HepG2 (cell line): ENCODE data around the gene SERTAD3. TPM values are rescaled to one million over a fixed set of nuclear protein-coding genes. Genes with fewer than 3 reads are reported as not detected.

Experiments
- CEBPB ChIP-seq: IDR thresholded peaks from 2 replicates; pipeline ENCODE4 v1.6.1; 2011; ENCODE audit warnings: low read depth, low read length, improper control_type of control experiment, borderline replicate concordance
- HNRNPK ChIP-seq: fragments of 200-400 bp; formaldehyde crosslinking; IDR thresholded peaks from 2 replicates; pipeline ENCODE4 v1.6.1; 2018; ENCODE audit warnings: low read length, low read depth, moderate library complexity, mild to moderate bottlenecking; ENCODE audit not compliant: poor library complexity, severe bottlenecking
- MIXL1 ChIP-seq: IDR thresholded peaks from 2 replicates; pipeline ENCODE4 v1.6.1; 2016
- PHF21A ChIP-seq: sonication (generic); formaldehyde crosslinking; IDR thresholded peaks from 2 replicates; pipeline ENCODE4 v1.5.0; 2020; ENCODE audit warnings: mild to moderate bottlenecking, missing genetic modification reagents
- POLR2A ChIP-seq, 2 experiments: IDR thresholded peaks; 2 replicates each; pipeline ENCODE4 v1.6.1; 2011; ENCODE audit warnings: low read depth in 2 of 2, low read length in 2 of 2, mild to moderate bottlenecking in 1 of 2, moderate library complexity in 1 of 2; ENCODE audit not compliant: insufficient read depth in 1 of 2
- ZFP62 ChIP-seq: sonication (generic); formaldehyde crosslinking; IDR thresholded peaks from 2 replicates; pipeline ENCODE4 v1.4.0; 2020; ENCODE audit warnings: missing genetic modification reagents
- ZNF337 ChIP-seq: sonication (generic); formaldehyde crosslinking; IDR thresholded peaks from 2 replicates; pipeline ENCODE4 v1.5.1; 2020; ENCODE audit warnings: missing genetic modification reagents, low read depth, mild to moderate bottlenecking, borderline replicate concordance
- ZNF432 ChIP-seq: sonication (generic); formaldehyde crosslinking; IDR thresholded peaks from 2 replicates; pipeline ENCODE4 v1.5.0; 2020; ENCODE audit warnings: missing genetic modification reagents, mild to moderate bottlenecking, borderline replicate concordance
- ZNF737 ChIP-seq: sonication (generic); formaldehyde crosslinking; IDR thresholded peaks from 2 replicates; pipeline ENCODE4 v1.5.0; 2020; ENCODE audit warnings: missing genetic modification reagents, mild to moderate bottlenecking, borderline replicate concordance
- ZNF773 ChIP-seq: sonication (generic); formaldehyde crosslinking; IDR thresholded peaks from 2 replicates; pipeline ENCODE4 v1.4.0; 2020; ENCODE audit warnings: missing genetic modification reagents, borderline replicate concordance
- polyA plus RNA-seq, 8 experiments: library from polyadenylated mRNA; depleted of rRNA in 3 of 8; stranded (reverse) in 7 of 8; unstranded in 1 of 8; fragments of >200 nt; fragmentation: Illumina TruSeq in 4 of 8; extraction: Trizol in 4 of 8; gene quantifications; 2 replicates each; pipeline versions ENCODE4 v1.2.1 to v1.2.3, GENCODE V29; 2011 to 2016; ENCODE audit warnings: low read depth in 4 of 8, missing spikeins in 1 of 8, mixed read lengths in 1 of 8; ENCODE audit not compliant: insufficient read depth in 1 of 8
- total RNA-seq, 5 experiments: library from RNA; depleted of rRNA; stranded (reverse); fragments of >200 nt; fragmentation: Illumina TruSeq; extraction: Trizol; gene quantifications; 2 replicates each; pipeline ENCODE4 v1.2.3, GENCODE V29; 2016; ENCODE audit warnings: low read depth in 1 of 5
- TF ChIP-seq, protein P1 (sequence below): sonication (generic); formaldehyde crosslinking; IDR thresholded peaks from 2 replicates; pipeline ENCODE4 v1.8.1; 2022; ENCODE audit warnings: mild to moderate bottlenecking, missing genetic modification reagents
- TF ChIP-seq, protein P2 (sequence below): sonication (generic); formaldehyde crosslinking; IDR thresholded peaks from 2 replicates; pipeline ENCODE4 v1.4.0; 2020; ENCODE audit warnings: missing genetic modification reagents, borderline replicate concordance
- TF ChIP-seq, protein P3 (sequence below): sonication (generic); formaldehyde crosslinking; IDR thresholded peaks from 2 replicates; pipeline ENCODE4 v1.4.0; 2020; ENCODE audit warnings: low read depth, missing genetic modification reagents

The SERTAD3 gene
- total and polyA plus RNA-seq, 2 of the 13 experiments (the other 11 are each of a cell fraction or from before 2014, with no cell fraction given), result 9.6 to 16.9 TPM

DNA sequence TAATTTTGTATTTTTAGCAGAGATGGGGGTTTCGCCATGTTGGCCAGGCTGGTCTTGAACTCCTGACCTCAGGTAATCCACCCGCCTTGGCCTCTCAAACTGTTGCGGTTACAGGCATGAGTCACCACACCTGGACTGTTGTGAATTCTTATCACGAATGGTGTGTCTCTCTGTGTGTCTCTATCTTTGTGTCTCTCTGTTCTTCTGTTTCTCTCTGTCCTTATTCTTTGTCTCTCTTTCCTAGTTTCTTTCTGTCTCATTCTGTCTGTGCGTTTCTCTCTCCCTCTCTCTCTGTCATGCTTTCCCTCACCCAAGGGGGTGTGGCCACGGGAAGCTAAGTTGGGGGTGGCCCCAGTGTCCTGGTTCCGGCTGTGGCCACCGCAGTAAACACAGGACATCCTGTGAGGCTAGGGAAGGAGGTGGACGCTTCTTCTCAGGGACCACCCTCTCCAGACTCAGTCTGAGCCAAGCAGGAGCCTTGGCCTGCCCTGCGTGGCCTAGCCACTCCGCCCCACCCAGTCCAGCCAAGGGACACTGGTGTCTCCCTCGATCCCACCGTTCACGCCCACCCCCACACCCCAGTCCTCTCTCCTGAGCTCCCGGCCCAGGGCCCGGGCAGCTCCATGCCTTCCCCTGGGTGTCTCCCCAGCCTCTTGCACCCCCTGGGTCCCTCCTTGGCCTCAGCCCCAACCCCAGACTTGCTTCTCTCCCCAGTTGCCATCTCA, 27.1 kb downstream of the SERTAD3 start (continued):
- TF ChIP-seq ZNF773 (CRISPR knock-in tag) (no peak), ZNF337 (CRISPR knock-in tag) (no peak), POLR2A (IDR thresholded peaks at IDR 0.05; ENCODE audit: insufficient read depth in 1 of 2, low read depth in 2 of 2, low read length in 2 of 2) (peak; percentile 31 to 68; a peak in 2 of 4 replicates), HNRNPK (no peak), ZNF737 (no peak), ZFP62 (CRISPR knock-in tag) (no peak), ZNF432 (CRISPR knock-in tag) (no peak), MIXL1 (no peak), PHF21A (no peak), CEBPB (no peak)
- TF ChIP-seq, protein P1, sequence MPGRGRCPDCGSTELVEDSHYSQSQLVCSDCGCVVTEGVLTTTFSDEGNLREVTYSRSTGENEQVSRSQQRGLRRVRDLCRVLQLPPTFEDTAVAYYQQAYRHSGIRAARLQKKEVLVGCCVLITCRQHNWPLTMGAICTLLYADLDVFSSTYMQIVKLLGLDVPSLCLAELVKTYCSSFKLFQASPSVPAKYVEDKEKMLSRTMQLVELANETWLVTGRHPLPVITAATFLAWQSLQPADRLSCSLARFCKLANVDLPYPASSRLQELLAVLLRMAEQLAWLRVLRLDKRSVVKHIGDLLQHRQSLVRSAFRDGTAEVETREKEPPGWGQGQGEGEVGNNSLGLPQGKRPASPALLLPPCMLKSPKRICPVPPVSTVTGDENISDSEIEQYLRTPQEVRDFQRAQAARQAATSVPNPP (CRISPR knock-in tag), result no peak
- TF ChIP-seq, protein P2, sequence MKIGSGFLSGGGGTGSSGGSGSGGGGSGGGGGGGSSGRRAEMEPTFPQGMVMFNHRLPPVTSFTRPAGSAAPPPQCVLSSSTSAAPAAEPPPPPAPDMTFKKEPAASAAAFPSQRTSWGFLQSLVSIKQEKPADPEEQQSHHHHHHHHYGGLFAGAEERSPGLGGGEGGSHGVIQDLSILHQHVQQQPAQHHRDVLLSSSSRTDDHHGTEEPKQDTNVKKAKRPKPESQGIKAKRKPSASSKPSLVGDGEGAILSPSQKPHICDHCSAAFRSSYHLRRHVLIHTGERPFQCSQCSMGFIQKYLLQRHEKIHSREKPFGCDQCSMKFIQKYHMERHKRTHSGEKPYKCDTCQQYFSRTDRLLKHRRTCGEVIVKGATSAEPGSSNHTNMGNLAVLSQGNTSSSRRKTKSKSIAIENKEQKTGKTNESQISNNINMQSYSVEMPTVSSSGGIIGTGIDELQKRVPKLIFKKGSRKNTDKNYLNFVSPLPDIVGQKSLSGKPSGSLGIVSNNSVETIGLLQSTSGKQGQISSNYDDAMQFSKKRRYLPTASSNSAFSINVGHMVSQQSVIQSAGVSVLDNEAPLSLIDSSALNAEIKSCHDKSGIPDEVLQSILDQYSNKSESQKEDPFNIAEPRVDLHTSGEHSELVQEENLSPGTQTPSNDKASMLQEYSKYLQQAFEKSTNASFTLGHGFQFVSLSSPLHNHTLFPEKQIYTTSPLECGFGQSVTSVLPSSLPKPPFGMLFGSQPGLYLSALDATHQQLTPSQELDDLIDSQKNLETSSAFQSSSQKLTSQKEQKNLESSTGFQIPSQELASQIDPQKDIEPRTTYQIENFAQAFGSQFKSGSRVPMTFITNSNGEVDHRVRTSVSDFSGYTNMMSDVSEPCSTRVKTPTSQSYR (CRISPR knock-in tag), result no peak
- TF ChIP-seq, protein P3, sequence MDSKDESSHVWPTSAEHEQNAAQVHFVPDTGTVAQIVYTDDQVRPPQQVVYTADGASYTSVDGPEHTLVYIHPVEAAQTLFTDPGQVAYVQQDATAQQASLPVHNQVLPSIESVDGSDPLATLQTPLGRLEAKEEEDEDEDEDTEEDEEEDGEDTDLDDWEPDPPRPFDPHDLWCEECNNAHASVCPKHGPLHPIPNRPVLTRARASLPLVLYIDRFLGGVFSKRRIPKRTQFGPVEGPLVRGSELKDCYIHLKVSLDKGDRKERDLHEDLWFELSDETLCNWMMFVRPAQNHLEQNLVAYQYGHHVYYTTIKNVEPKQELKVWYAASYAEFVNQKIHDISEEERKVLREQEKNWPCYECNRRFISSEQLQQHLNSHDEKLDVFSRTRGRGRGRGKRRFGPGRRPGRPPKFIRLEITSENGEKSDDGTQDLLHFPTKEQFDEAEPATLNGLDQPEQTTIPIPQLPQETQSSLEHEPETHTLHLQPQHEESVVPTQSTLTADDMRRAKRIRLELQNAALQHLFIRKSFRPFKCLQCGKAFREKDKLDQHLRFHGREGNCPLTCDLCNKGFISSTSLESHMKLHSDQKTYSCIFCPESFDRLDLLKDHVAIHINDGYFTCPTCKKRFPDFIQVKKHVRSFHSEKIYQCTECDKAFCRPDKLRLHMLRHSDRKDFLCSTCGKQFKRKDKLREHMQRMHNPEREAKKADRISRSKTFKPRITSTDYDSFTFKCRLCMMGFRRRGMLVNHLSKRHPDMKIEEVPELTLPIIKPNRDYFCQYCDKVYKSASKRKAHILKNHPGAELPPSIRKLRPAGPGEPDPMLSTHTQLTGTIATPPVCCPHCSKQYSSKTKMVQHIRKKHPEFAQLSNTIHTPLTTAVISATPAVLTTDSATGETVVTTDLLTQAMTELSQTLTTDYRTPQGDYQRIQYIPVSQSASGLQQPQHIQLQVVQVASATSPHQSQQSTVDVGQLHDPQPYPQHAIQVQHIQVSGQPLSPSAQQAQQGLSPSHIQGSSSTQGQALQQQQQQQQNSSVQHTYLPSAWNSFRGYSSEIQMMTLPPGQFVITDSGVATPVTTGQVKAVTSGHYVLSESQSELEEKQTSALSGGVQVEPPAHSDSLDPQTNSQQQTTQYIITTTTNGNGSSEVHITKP, result 0 out of 2 replicates have a peak, but pooled peaks have one; percentile 76
